ENCODE results near the gene CDK18. TPM values are rescaled to one million over a fixed set of nuclear protein-coding genes. Genes with fewer than 3 reads are reported as not detected.

Gene CDK18
- total and polyA plus RNA-seq, 2 of the 8 experiments (the other 6 are each of a cell fraction or from before 2014, with no cell fraction given), result 31.2 to 44.0 TPM

- H3K4ac ChIP-seq (replicated peaks; ENCODE audit: insufficient read length, low read depth, low read length), result no peak overlapping the region
- H4K91ac ChIP-seq (replicated peaks; ENCODE audit: insufficient read length, low read length), result no peak overlapping the region
- H4K20me1 ChIP-seq (replicated peaks in 1 of 2; ENCODE audit: control insufficient read depth in 1 of 2, insufficient read depth in 2 of 2, low read length in 2 of 2), result peaks cover 5 to 24% of the 10 kb centered on the region in 2 experiments
- no peak overlapping the region for H3K9ac ChIP-seq (replicated peaks in 1 of 4; ENCODE audit: extremely low read depth in 1 of 4, low read depth in 3 of 4, low read length in 3 of 4)
- H2BK12ac ChIP-seq (ENCODE audit: low read depth, low read length), result no peak overlapping the region
- no peak overlapping the region for H3K23ac ChIP-seq (ENCODE audit: insufficient read length)
- H2AK5ac ChIP-seq (ENCODE audit: low read depth, low read length), result no peak overlapping the region
- 91% methylated on average over 5 of the region's 5 CpGs; no CpG with 5 or more reads in 1 of the 2 experiments for WGBS, 2 experiments (ENCODE audit: extremely low coverage in 1 of 2, insufficient coverage in 1 of 2, insufficient read length in 1 of 2, insufficient replicate concordance in 2 of 2, low coverage in 1 of 2, low lambda C conversion rate in 2 of 2, missing lambda C conversion rate in 1 of 2)
- H3K4me3 ChIP-seq (ENCODE audit: extremely low read depth in 1 of 4, insufficient read depth in 2 of 4, low read depth in 3 of 4, low read length in 4 of 4), result no peak overlapping the region
- no peaks in the 10 kb centered on the region for H3K27me3 ChIP-seq (replicated peaks in 1 of 4; ENCODE audit: control insufficient read depth in 3 of 4, extremely low read depth in 1 of 4, insufficient read depth in 3 of 4, low read length in 3 of 4)
- ChIA-PET POLR2A (ENCODE audit: partially characterized antibody) (interaction anchor here (1.7 to 3.4 kb wide), 3 partner anchors 11 to 15 kb away, joined by 5 to 9 read pairs (median 9); no protein-coding TSS in a partner anchor), CTCF (ENCODE audit: partially characterized antibody) (interaction anchor here (0.7 to 47.3 kb wide), 6 partner anchors 7 to 153 kb away, joined by 3 to 1626 read pairs (median 4); partner anchors contain the start of gene CDK18)
- H3K14ac ChIP-seq (ENCODE audit: insufficient read length), result no peak overlapping the region
- H3K56ac ChIP-seq (replicated peaks; ENCODE audit: insufficient read length, low read depth, low read length), result no peak overlapping the region
- H2BK5ac ChIP-seq (ENCODE audit: low read depth, low read length), result no peak overlapping the region
- no peak overlapping the region for H2BK20ac ChIP-seq (ENCODE audit: low read length)
- no peak overlapping the region for H4K5ac ChIP-seq (ENCODE audit: insufficient read length, low read depth, low read length)
- no peaks in the 10 kb centered on the region for H3K9me3 ChIP-seq (ENCODE audit: insufficient read depth in 2 of 2, low read depth in 1 of 2, low read length in 1 of 2)
- no peak overlapping the region for H3K4me2 ChIP-seq (ENCODE audit: insufficient read depth in 1 of 2, low read depth in 2 of 2, low read length in 2 of 2)
- FAIRE-seq (no peak), DNase-seq (ENCODE audit: low read depth in 1 of 2, low spot score in 2 of 2) (no peak)
- H3K23me2 ChIP-seq (ENCODE audit: low read depth, low read length), result peaks cover 9% of the 10 kb centered on the region; the same call in 1 of the 2 replicates
- no peak overlapping the region for H4K8ac ChIP-seq (ENCODE audit: extremely low read depth, insufficient read depth, low read length)
- no peak overlapping the region for H3K27ac ChIP-seq (ENCODE audit: low read depth, low read length)
- H2AFZ ChIP-seq (ENCODE audit: low read length), result no peak overlapping the region
- no peak overlapping the region for H3K18ac ChIP-seq (ENCODE audit: extremely low read depth, low read length)
- H2BK15ac ChIP-seq (ENCODE audit: low read length), result peak overlapping the region; percentile 18; the same call in 1 of the 2 replicates
- H3K79me1 ChIP-seq (ENCODE audit: low read depth, low read length), result peaks cover 17% of the 10 kb centered on the region
- H3K79me2 ChIP-seq (ENCODE audit: control insufficient read depth in 1 of 2, insufficient read depth in 2 of 2, low read length in 2 of 2), result peaks cover 0 to 39% of the 10 kb centered on the region in 2 experiments; a peak in 3 of 4 replicates
- H3K36me3 ChIP-seq (ENCODE audit: control insufficient read depth in 2 of 4, insufficient read depth in 4 of 4, low read length in 3 of 4), result no peaks in the 10 kb centered on the region
- no peak overlapping the region for H2BK120ac ChIP-seq (replicated peaks; ENCODE audit: low read depth, low read length)
- peaks cover 0 to 17% (median 11%) of the 10 kb centered on the region in 4 experiments; a peak in 6 of 7 replicates for H3K4me1 ChIP-seq (replicated peaks in 1 of 4; ENCODE audit: control insufficient read depth in 3 of 4, insufficient read depth in 4 of 4, low read length in 3 of 4)
- TF ChIP-seq HDAC6 (IDR thresholded peaks at IDR 0.05; ENCODE audit: low read depth, low read length) (no peak), EZH2 (IDR thresholded peaks at IDR 0.05; ENCODE audit: low read depth, low read length, severe bottlenecking) (no peak)
Observed at GRCh38 chr1:205508227-205508714, 3.8 kb downstream of the CDK18 start.
